T-helper 1 cell treated with Interleukin-12 subunit alpha and Interleukin-12 subunit beta and Interleukin-4 antibody, amounts not matched to agents 30 μg/mL and 1 μg/mL, for 36 hours (primary cell): ENCODE results near the gene ZNF598.

Source experiments
- H3K27ac Mint-ChIP-seq: one replicate; pipeline ENCODE4 v1.8.0; 2021; ENCODE audit warnings: mild to moderate bottlenecking, mixed read lengths
- H3K27me3 Mint-ChIP-seq: one replicate; pipeline ENCODE4 v1.8.0; 2021; ENCODE audit warnings: low read depth, mixed read lengths
- H3K36me3 Mint-ChIP-seq: one replicate; pipeline ENCODE4 v1.8.0; 2021; ENCODE audit warnings: low read depth, mixed read lengths
- H3K4me1 Mint-ChIP-seq: one replicate; pipeline ENCODE4 v1.8.0; 2021; ENCODE audit warnings: low read depth, mixed read lengths
- H3K4me3 Mint-ChIP-seq: one replicate; pipeline ENCODE4 v1.8.0; 2021; ENCODE audit warnings: mild to moderate bottlenecking, moderate library complexity, mixed read lengths
- H3K9me3 Mint-ChIP-seq: one replicate; pipeline ENCODE4 v1.8.0; 2021; ENCODE audit warnings: mixed read lengths

Gene ZNF598

GRCh38 chr16:1985466-1986150 is 24.0 kb downstream of the ZNF598 start:
- Mint-ChIP-seq H3K27ac (no peak overlapping the region), H3K36me3 (peaks cover 10% of the 10 kb centered on the region), H3K9me3 (no peaks in the 10 kb centered on the region), H3K4me1 (peaks cover 21% of the 10 kb centered on the region), H3K4me3 (peak overlapping the region; percentile 68), H3K27me3 (peaks cover 35% of the 10 kb centered on the region)

GRCh38 chr16:1984347-1985225 is 25.0 kb downstream of the ZNF598 start:
- Mint-ChIP-seq H3K27ac (no peak overlapping the region), H3K27me3 (peaks cover 39% of the 10 kb centered on the region), H3K4me1 (peaks cover 21% of the 10 kb centered on the region), H3K9me3 (no peaks in the 10 kb centered on the region), H3K4me3 (peak overlapping the region; percentile 68), H3K36me3 (peaks cover 10% of the 10 kb centered on the region)

- H3K4me3 Mint-ChIP-seq, result peak within 1 kb of the TSS; percentile 80
- peaks cover 19% of the 10 kb centered on the region for H3K4me1 Mint-ChIP-seq
- H3K27ac Mint-ChIP-seq, result peak within 1 kb of the TSS; percentile 0
- peaks cover 35% of the 10 kb centered on the region for H3K27me3 Mint-ChIP-seq
- H3K9me3 Mint-ChIP-seq, result no peaks in the 10 kb centered on the region
- peaks cover 8% of the 10 kb centered on the region for H3K36me3 Mint-ChIP-seq
These were observed 25.9 kb downstream of the ZNF598 start, which contains the start of gene GFER for GRCh38 chr16:1983544-1984346. TSS of gene GFER (plus strand) at chr16:1984193. CDS start at chr16:1984219, 26 bp downstream.

- peaks cover 5% of the 10 kb centered on the region for H3K36me3 Mint-ChIP-seq
These were observed 26.6 kb downstream of the ZNF598 start for GRCh38 chr16:1982991-1983543.

GRCh38 chr16:1982013-1982433 is 27.6 kb downstream of the ZNF598 start:
- Mint-ChIP-seq H3K4me3 (no peak overlapping the region), H3K27ac (no peak overlapping the region)

More at GRCh38 chr16:1982991-1983543, 26.6 kb downstream of the ZNF598 start:
- H3K4me1 Mint-ChIP-seq, result peaks cover 16% of the 10 kb centered on the region
- H3K27ac Mint-ChIP-seq, result peak overlapping the region; percentile 0
- H3K4me3 Mint-ChIP-seq, result peak overlapping the region; percentile 80
- no peaks in the 10 kb centered on the region for H3K9me3 Mint-ChIP-seq
- peaks cover 31% of the 10 kb centered on the region for H3K27me3 Mint-ChIP-seq

GRCh38 chr16:1981398-1981836 is 28.2 kb downstream of the ZNF598 start, which contains the start of gene NOXO1:
TSS of gene NOXO1 (minus strand) at chr16:1981469. CDS start at chr16:1981179, 290 bp downstream.
- Mint-ChIP-seq H3K9me3 (no peaks in the 10 kb centered on the region), H3K27me3 (peaks cover 31% of the 10 kb centered on the region), H3K4me1 (peaks cover 15% of the 10 kb centered on the region), H3K4me3 (no peak within 1 kb of the TSS), H3K27ac (peak within 1 kb of the TSS; percentile 20), H3K36me3 (peaks cover 5% of the 10 kb centered on the region)

More at GRCh38 chr16:1982013-1982433, 27.6 kb downstream of the ZNF598 start:
- Mint-ChIP-seq H3K4me1 (peaks cover 15% of the 10 kb centered on the region), H3K27me3 (peaks cover 31% of the 10 kb centered on the region), H3K9me3 (no peaks in the 10 kb centered on the region), H3K36me3 (peaks cover 7% of the 10 kb centered on the region)

DNA sequence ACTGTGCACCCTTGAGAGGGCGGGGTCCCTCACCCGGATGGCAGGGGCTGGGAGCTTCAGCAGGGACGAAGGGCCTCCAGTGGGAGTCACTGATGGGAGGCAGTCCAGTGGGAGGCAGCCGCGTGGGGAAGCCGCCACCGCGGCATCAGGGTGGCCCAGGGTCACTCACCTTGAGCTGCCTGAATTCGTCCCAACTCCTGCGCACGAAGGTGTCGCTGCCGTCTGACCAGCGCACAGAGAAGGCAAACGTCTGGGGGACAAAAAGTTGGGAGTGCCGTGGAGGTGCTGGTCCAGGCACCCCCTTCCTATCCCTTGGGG is 28.9 kb downstream of the ZNF598 start:
- peaks cover 31% of the 10 kb centered on the region for H3K27me3 Mint-ChIP-seq
- peaks cover 14% of the 10 kb centered on the region for H3K4me1 Mint-ChIP-seq

GRCh38 chr16:1980030-1980769 is 29.4 kb downstream of the ZNF598 start:
- peaks cover 10% of the 10 kb centered on the region for H3K4me1 Mint-ChIP-seq
- H3K27me3 Mint-ChIP-seq, result peaks cover 31% of the 10 kb centered on the region
- peak overlapping the region; percentile 20 for H3K27ac Mint-ChIP-seq
- peaks cover 2% of the 10 kb centered on the region for H3K36me3 Mint-ChIP-seq
- H3K4me3 Mint-ChIP-seq, result no peak overlapping the region
- no peaks in the 10 kb centered on the region for H3K9me3 Mint-ChIP-seq

More for the DNA sequence above, 28.9 kb downstream of the ZNF598 start:
- Mint-ChIP-seq H3K27ac (peak overlapping the region; percentile 20), H3K36me3 (peaks cover 2% of the 10 kb centered on the region), H3K4me3 (no peak overlapping the region), H3K9me3 (no peaks in the 10 kb centered on the region)

DNA sequence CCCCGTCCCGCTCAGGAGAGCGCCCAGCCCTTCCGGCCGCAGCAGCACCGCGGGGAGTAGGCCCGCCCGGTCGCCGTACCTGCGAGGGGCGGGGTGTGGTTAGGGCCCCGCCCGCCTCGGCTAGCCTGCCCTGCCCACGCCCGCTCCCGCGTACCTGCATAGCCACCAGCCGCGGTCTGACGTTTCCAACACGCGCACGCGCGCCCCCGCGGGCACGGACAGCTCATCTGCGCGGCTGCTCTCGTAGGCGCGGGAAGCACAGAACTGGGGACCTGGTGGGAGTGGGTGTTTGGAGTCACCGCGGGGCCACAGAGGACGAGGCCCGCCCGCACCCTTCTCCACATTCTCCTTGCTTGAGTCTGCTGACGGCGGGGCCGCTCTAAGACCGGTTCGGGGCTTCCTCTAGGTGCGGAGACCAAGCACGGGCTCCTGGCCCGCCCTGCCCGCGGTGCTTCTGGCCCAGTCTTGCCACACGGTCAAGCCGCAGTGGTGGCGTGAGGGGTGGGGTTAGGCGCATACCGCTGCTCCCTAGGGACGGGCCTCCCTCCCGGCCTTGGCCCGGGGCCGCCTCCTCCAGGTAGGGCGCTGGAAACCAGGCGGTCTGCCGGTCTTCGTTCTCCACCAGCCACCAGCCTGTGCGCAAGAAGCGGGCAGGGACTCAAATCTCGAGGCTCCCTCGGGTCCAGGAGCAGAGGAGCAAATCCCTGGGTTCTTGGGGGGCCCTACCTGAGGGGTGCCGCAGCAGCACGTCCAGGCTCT is 30.2 kb downstream of the ZNF598 start:
- peaks cover 31% of the 10 kb centered on the region for H3K27me3 Mint-ChIP-seq
- H3K27ac Mint-ChIP-seq, result no peak overlapping the region
- H3K9me3 Mint-ChIP-seq, result no peaks in the 10 kb centered on the region
- H3K4me1 Mint-ChIP-seq, result peaks cover 6% of the 10 kb centered on the region
- H3K36me3 Mint-ChIP-seq, result peaks cover 5% of the 10 kb centered on the region
- H3K4me3 Mint-ChIP-seq, result no peak overlapping the region

GRCh38 chr16:1978476-1979120 is 31.0 kb downstream of the ZNF598 start:
- H3K9me3 Mint-ChIP-seq, result no peaks in the 10 kb centered on the region
- H3K4me1 Mint-ChIP-seq, result peaks cover 5% of the 10 kb centered on the region
- H3K27ac Mint-ChIP-seq, result no peak overlapping the region
- no peak overlapping the region for H3K4me3 Mint-ChIP-seq
- peaks cover 5% of the 10 kb centered on the region for H3K36me3 Mint-ChIP-seq
- H3K27me3 Mint-ChIP-seq, result peaks cover 31% of the 10 kb centered on the region

DNA sequence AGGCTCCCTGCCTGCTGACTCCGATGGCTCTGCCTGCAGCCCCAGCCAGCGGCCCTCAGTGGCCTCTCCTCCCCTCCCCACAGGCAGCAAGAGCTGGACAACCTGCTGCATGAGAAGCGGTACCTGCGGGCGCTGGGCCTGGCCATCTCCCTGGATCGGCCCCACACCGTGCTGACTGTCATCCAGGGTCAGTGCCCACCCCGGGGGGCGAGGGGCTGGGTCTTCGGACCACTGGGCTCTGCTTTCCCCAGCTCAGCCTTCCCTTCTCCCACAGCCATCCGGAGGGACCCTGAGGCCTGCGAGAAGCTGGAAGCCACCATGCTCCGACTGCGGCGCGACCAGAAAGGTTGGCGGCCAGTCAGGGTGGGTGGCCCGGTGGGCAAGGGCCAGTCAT is 31.7 kb downstream of the ZNF598 start:
- H3K36me3 Mint-ChIP-seq, result peaks cover 7% of the 10 kb centered on the region
- H3K27me3 Mint-ChIP-seq, result peaks cover 27% of the 10 kb centered on the region
- H3K27ac Mint-ChIP-seq, result no peak overlapping the region
- peaks cover 3% of the 10 kb centered on the region for H3K4me1 Mint-ChIP-seq
- H3K4me3 Mint-ChIP-seq, result no peak overlapping the region
- no peaks in the 10 kb centered on the region for H3K9me3 Mint-ChIP-seq

DNA sequence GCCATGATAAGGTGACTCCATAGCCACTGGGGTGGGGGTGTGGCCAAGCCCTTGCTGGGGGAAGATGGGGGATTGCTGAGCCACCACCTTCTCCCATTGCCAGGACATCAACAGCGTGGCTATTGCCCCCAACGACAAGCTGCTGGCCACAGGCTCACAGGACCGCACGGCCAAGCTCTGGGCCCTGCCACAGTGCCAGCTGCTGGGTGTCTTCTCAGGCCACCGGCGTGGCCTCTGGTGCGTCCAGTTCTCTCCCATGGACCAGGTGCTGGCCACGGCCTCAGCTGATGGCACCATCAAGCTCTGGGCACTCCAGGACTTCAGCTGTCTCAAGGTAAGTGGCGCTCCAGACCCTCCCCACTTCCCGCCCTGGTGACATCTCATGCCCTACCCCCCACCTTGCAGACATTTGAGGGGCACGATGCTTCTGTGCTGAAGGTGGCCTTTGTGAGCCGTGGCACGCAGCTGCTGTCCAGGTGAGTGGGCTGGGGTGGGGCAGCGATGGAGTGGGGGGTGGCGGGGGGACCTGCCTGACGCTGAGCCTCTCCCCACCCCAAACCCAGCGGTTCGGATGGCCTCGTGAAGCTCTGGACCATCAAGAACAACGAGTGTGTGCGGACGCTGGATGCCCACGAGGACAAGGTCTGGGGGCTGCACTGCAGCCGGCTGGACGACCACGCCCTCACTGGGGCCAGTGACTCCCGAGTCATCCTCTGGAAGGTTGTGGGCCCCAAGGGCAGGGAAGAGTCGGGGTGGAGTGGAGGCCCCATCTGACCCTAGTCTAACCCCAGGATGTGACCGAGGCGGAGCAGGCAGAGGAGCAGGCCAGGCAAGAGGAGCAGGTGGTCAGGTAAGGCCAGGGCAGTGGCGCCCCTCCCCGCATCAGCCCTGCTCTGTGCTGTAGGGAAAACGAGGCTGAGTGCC is 32.4 kb downstream of the ZNF598 start:
- Mint-ChIP-seq H3K4me3 (no peak overlapping the region), H3K36me3 (peaks cover 7% of the 10 kb centered on the region), H3K27ac (no peak overlapping the region), H3K4me1 (peaks cover 7% of the 10 kb centered on the region), H3K9me3 (no peaks in the 10 kb centered on the region), H3K27me3 (peaks cover 20% of the 10 kb centered on the region)
